GM12878 (cell line): ENCODE data around the gene RAD51B. TPM values are rescaled to one million over a fixed set of nuclear protein-coding genes. Genes with fewer than 3 reads are reported as not detected.

Source experiments
- BMI1 ChIP-seq: fragments of 450-650 bp; IDR thresholded peaks from 2 replicates; pipeline ENCODE4 v1.6.1; 2016; ENCODE audit warnings: mild to moderate bottlenecking, moderate library complexity, borderline replicate concordance
- CTCF ChIP-seq, 3 experiments: IDR thresholded peaks in 2 of 3; conservative IDR thresholded peaks in 1 of 3; 2 replicates each; pipeline ENCODE4 v1.5.1; 2011; ENCODE audit warnings: low read depth in 3 of 3, low read length in 3 of 3, mild to moderate bottlenecking in 3 of 3, control low read depth in 2 of 3, moderate library complexity in 2 of 3, inconsistent platforms in 1 of 3, mixed read lengths in 1 of 3; ENCODE audit not compliant: control insufficient read depth in 2 of 3, insufficient read depth in 1 of 3; ENCODE audit errors: extremely low read depth in 1 of 3
- CUX1 ChIP-seq: IDR thresholded peaks from 2 replicates; pipeline ENCODE4 v1.6.1; 2012; ENCODE audit warnings: improper control_type of control experiment, low read depth, low read length; ENCODE audit not compliant: insufficient replicate concordance
- HSF1 ChIP-seq: fragments of 150-350 bp; IDR thresholded peaks from 2 replicates; pipeline ENCODE4 v1.6.1; 2014; ENCODE audit warnings: mild to moderate bottlenecking, low read depth, low read length
- LARP7 ChIP-seq: fragments of 450-650 bp; IDR thresholded peaks from 2 replicates; pipeline ENCODE4 v1.6.1; 2017; ENCODE audit warnings: mild to moderate bottlenecking
- REST ChIP-seq: IDR thresholded peaks from 2 replicates; pipeline ENCODE4 v1.6.1; 2012; ENCODE audit warnings: mild to moderate bottlenecking, low read depth, low read length
- USF1 ChIP-seq: IDR thresholded peaks from 2 replicates; pipeline ENCODE4 v1.6.1; 2011; ENCODE audit warnings: borderline replicate concordance, low read depth, mild to moderate bottlenecking, moderate library complexity, mixed read lengths, low read length; ENCODE audit not compliant: insufficient read depth; ENCODE audit errors: extremely low read length
- polyA plus RNA-seq, 11 experiments: library from polyadenylated mRNA; depleted of rRNA in 4 of 11; unstranded in 6 of 11; stranded (reverse) in 5 of 11; fragments of >200 nt; fragmentation: Nextera tagmentation in 4 of 11; fragmentation: Illumina TruSeq in 1 of 11; extraction: Ambion mirVana in 4 of 11; extraction: Trizol in 1 of 11; gene quantifications; 1 replicate in 1 of 11; 2 replicates in 10 of 11; pipeline versions ENCODE4 v1.2.1 to v1.2.3, GENCODE V29; 2011 to 2016; ENCODE audit warnings: inconsistent platforms in 2 of 11, missing spikeins in 2 of 11, low read depth in 1 of 11
- total RNA-seq, 4 experiments: library from RNA; depleted of rRNA in 3 of 4; stranded (reverse); fragments of >200 nt in 3 of 4; fragmentation: Illumina TruSeq in 1 of 4; extraction: Trizol in 1 of 4; gene quantifications; 2 replicates each; pipeline versions ENCODE4 v1.2.1 to v1.2.3, GENCODE V29; 2013 to 2021

Gene RAD51B
- total and polyA plus RNA-seq, 10 of the 15 experiments (the other 5 are each of a cell fraction or from before 2014, with no cell fraction given), result 9.8 to 26.8 (median 21.3) TPM

- TF ChIP-seq CUX1 (no peak), BMI1 (no peak), HSF1 (no peak), CTCF (IDR thresholded peaks at IDR 0.05 in 2 of 3, conservative IDR thresholded peaks at IDR 0.05 in 1 of 3; ENCODE audit: control insufficient read depth in 2 of 3, extremely low read depth in 1 of 3, insufficient read depth in 1 of 3, low read depth in 3 of 3, low read length in 3 of 3) (no peak), LARP7 (no peak), USF1 (no peak), REST (no peak)
These were observed 35.2 kb upstream of the RAD51B start (continued) for GRCh38 chr14:67784244-67784823.
